WI38 (cell line): ENCODE data around the gene PRPF6.

Source experiments
- H3K4me3 ChIP-seq: 2 replicates; pipeline ENCODE4 v1.5.1; 2011; ENCODE audit warnings: low read depth, mild to moderate bottlenecking, control low read depth, low read length
- CTCF ChIP-seq: IDR thresholded peaks from 2 replicates; pipeline ENCODE4 v1.5.1; 2012; ENCODE audit warnings: low read depth, mild to moderate bottlenecking, control low read depth, low read length

Gene PRPF6

GRCh38 chr20:64080013-64080812 lies 99.3 kb downstream of the PRPF6 start, which contains the start of gene OPRL1:
Gene OPRL1 (plus strand): TSS chr20:64080082. CDS start chr20:64092721, 12,639 bp downstream.
- TF ChIP-seq CTCF = no peak
- H3K4me3 ChIP-seq = peak within 1 kb of the TSS; percentile 78

GRCh38 chr20:64080813-64081623 lies 100.1 kb downstream of the PRPF6 start:
- no peak overlapping the region for H3K4me3 ChIP-seq

GRCh38 chr20:64081624-64081964 lies 100.7 kb downstream of the PRPF6 start:
- no peak for TF ChIP-seq CTCF
- H3K4me3 ChIP-seq = no peak overlapping the region

More at GRCh38 chr20:64080813-64081623, 100.1 kb downstream of the PRPF6 start:
- TF ChIP-seq CTCF = no peak

GRCh38 chr20:64082126-64082731 lies 101.3 kb downstream of the PRPF6 start:
- TF ChIP-seq CTCF = no peak
- no peak overlapping the region for H3K4me3 ChIP-seq
